HepG2 (cell line): ENCODE results near the gene APOM. TPM values are rescaled to one million over a fixed set of nuclear protein-coding genes. Genes with fewer than 3 reads are reported as not detected.

ENCODE experiments used
- AKNA ChIP-seq: sonication (generic); formaldehyde crosslinking; IDR thresholded peaks from 2 replicates; pipeline ENCODE4 v1.4.0; 2020; ENCODE audit warnings: missing genetic modification reagents, borderline replicate concordance
- ATF7-NPFF ChIP-seq: sonication (generic); formaldehyde crosslinking; IDR thresholded peaks from 2 replicates; pipeline ENCODE4 v1.8.1; 2023; ENCODE audit warnings: mild to moderate bottlenecking, low read depth, missing genetic modification reagents, moderate library complexity
- FOXA1 ChIP-seq, 2 experiments: fragments of 450-650 bp in 1 of 2; sonication (generic) in 1 of 2; formaldehyde crosslinking in 1 of 2; IDR thresholded peaks; 2 replicates each; pipeline versions ENCODE4 v1.4.0 to v1.6.1; 2016 to 2020; ENCODE audit warnings: missing genetic modification reagents in 1 of 2
- HIC2 ChIP-seq: sonication (generic); formaldehyde crosslinking; IDR thresholded peaks from 2 replicates; pipeline ENCODE4 v1.9.0; 2022; ENCODE audit warnings: low read depth, missing genetic modification reagents
- JUND ChIP-seq: sonication (generic); formaldehyde crosslinking; IDR thresholded peaks from 2 replicates; pipeline ENCODE4 v1.8.0; 2022; ENCODE audit warnings: mild to moderate bottlenecking, missing genetic modification reagents
- LBX2 ChIP-seq: sonication (generic); formaldehyde crosslinking; IDR thresholded peaks from 2 replicates; pipeline ENCODE4 v1.5.0; 2020; ENCODE audit warnings: missing genetic modification reagents, mild to moderate bottlenecking, borderline replicate concordance
- MLX ChIP-seq: IDR thresholded peaks from 2 replicates; pipeline ENCODE4 v1.6.1; 2016
- MXD3 ChIP-seq: IDR thresholded peaks from 2 replicates; pipeline ENCODE4 v1.6.1; 2016; ENCODE audit warnings: mild to moderate bottlenecking, missing biosample characterization, missing genetic modification reagents
- NFIC ChIP-seq: IDR thresholded peaks from 2 replicates; pipeline ENCODE4 v1.6.1; 2012; ENCODE audit warnings: mild to moderate bottlenecking, low read length, inconsistent platforms
- RFX3 ChIP-seq: IDR thresholded peaks from 2 replicates; pipeline ENCODE4 v1.6.1; 2016; ENCODE audit warnings: missing biosample characterization, missing genetic modification reagents
- TFDP1 ChIP-seq: IDR thresholded peaks from 2 replicates; pipeline ENCODE4 v1.6.1; 2016; ENCODE audit warnings: missing compliant biosample characterization, missing genetic modification reagents, borderline replicate concordance
- ZBTB46 ChIP-seq: sonication (generic); formaldehyde crosslinking; IDR thresholded peaks from 2 replicates; pipeline ENCODE4 v1.4.0; 2020; ENCODE audit warnings: mild to moderate bottlenecking, missing genetic modification reagents, borderline replicate concordance
- ZFYVE20 ChIP-seq: sonication (generic); formaldehyde crosslinking; IDR thresholded peaks from 2 replicates; pipeline ENCODE4 v1.8.0; 2023; ENCODE audit warnings: low read depth, mild to moderate bottlenecking, moderate library complexity, missing genetic modification reagents, borderline replicate concordance
- ZNF572 ChIP-seq: sonication (generic); formaldehyde crosslinking; IDR thresholded peaks from 2 replicates; pipeline ENCODE4 v1.5.1; 2020; ENCODE audit warnings: mild to moderate bottlenecking, missing genetic modification reagents
- ZNF841 ChIP-seq: sonication (generic); formaldehyde crosslinking; IDR thresholded peaks from 2 replicates; pipeline ENCODE4 v1.8.1; 2023; ENCODE audit warnings: missing genetic modification reagents, borderline replicate concordance
- ZNF878 ChIP-seq: sonication (generic); formaldehyde crosslinking; IDR thresholded peaks from 2 replicates; pipeline ENCODE4 v1.8.1; 2023; ENCODE audit warnings: mild to moderate bottlenecking, missing genetic modification reagents, moderate library complexity
- polyA plus RNA-seq, 8 experiments: library from polyadenylated mRNA; depleted of rRNA in 3 of 8; stranded (reverse) in 7 of 8; unstranded in 1 of 8; fragments of >200 nt; fragmentation: Illumina TruSeq in 4 of 8; extraction: Trizol in 4 of 8; gene quantifications; 2 replicates each; pipeline versions ENCODE4 v1.2.1 to v1.2.3, GENCODE V29; 2011 to 2016; ENCODE audit warnings: low read depth in 4 of 8, missing spikeins in 1 of 8, mixed read lengths in 1 of 8; ENCODE audit not compliant: insufficient read depth in 1 of 8
- total RNA-seq, 5 experiments: library from RNA; depleted of rRNA; stranded (reverse); fragments of >200 nt; fragmentation: Illumina TruSeq; extraction: Trizol; gene quantifications; 2 replicates each; pipeline ENCODE4 v1.2.3, GENCODE V29; 2016; ENCODE audit warnings: low read depth in 1 of 5

Gene APOM
- total and polyA plus RNA-seq, 2 of the 13 experiments (the other 11 are each of a cell fraction or from before 2014, with no cell fraction given): 98.2 to 1,140 TPM

- TF ChIP-seq NFIC (no peak; the same call in 1 of the 2 replicates), ZNF841 (CRISPR knock-in tag) (no peak), ATF7-NPFF (CRISPR knock-in tag) (no peak), ZBTB46 (CRISPR knock-in tag) (no peak), FOXA1 (IDR thresholded peaks at IDR 0.05) (no peak), FOXA1 (CRISPR knock-in tag; IDR thresholded peaks at IDR 0.05) (peak; percentile 46), JUND (CRISPR knock-in tag) (peak; percentile 53; the same call in 1 of the 2 replicates), ZNF572 (CRISPR knock-in tag) (no peak; the same call in 1 of the 2 replicates), ZNF878 (CRISPR knock-in tag) (no peak), AKNA (no peak), MLX (CRISPR knock-in tag) (no peak; the same call in 1 of the 2 replicates), RFX3 (CRISPR knock-in tag) (no peak), HIC2 (CRISPR knock-in tag) (no peak), MXD3 (CRISPR knock-in tag) (0 out of 2 replicates have a peak, but pooled peaks have one; percentile 20), LBX2 (CRISPR knock-in tag) (no peak), TFDP1 (CRISPR knock-in tag) (0 out of 2 replicates have a peak, but pooled peaks have one; percentile 56), ZFYVE20 (CRISPR knock-in tag) (no peak)
These were observed 47.4 kb downstream of the APOM start, which contains the start of gene ABHD16A (continued) for GRCh38 chr6:31702819-31703716.
